Gastrocnemius medialis (tissue), 4 donors: Measurements from ENCODE around the gene RASGRP3. TPM values are rescaled to one million over a fixed set of nuclear protein-coding genes. Genes with fewer than 3 reads are reported as not detected.

ENCODE experiments used
- ATAC-seq, 2 donors: fragments of 150-250 bp; one replicate each; pipeline ENCODE4 v1.9.1; 2016
- DNase-seq, 2 donors: peaks; one replicate each; pipeline ENCODE4 v3.0.0-alpha.2; 2019
- H3K27ac ChIP-seq, 4 donors: fragments of 200-600 bp; sonication (generic); 1 replicate in 1 of 4; 2 replicates in 3 of 4; pipeline ENCODE4 v1.5.1; 2016 to 2018; ENCODE audit warnings: mild to moderate bottlenecking in 2 of 4, moderate library complexity in 1 of 4
- H3K27me3 ChIP-seq, 3 donors: fragments of 200-600 bp; sonication (generic) in 2 of 3; 1 replicate in 1 of 3; 2 replicates in 2 of 3; pipeline versions ENCODE4 v1.5.1 to v1.6.0; 2016 to 2019; ENCODE audit warnings: mild to moderate bottlenecking in 1 of 3, moderate library complexity in 1 of 3
- H3K36me3 ChIP-seq, 2 donors: fragments of 200-600 bp; sonication (generic) in 1 of 2; one replicate each; pipeline ENCODE4 v1.5.1; 2017 to 2018
- H3K4me1 ChIP-seq, 2 donors: fragments of 200-600 bp; sonication (generic) in 1 of 2; one replicate each; pipeline ENCODE4 v1.5.1; 2016 to 2017; ENCODE audit warnings: mild to moderate bottlenecking in 2 of 2
- H3K4me3 ChIP-seq, 4 donors: fragments of 200-600 bp; sonication (generic) in 3 of 4; 1 replicate in 1 of 4; 2 replicates in 3 of 4; pipeline ENCODE4 v1.5.1; 2016 to 2019; ENCODE audit warnings: mild to moderate bottlenecking in 2 of 4
- H3K9me3 ChIP-seq, 3 donors: fragments of 200-600 bp; sonication (generic) in 2 of 3; 1 replicate in 1 of 3; 2 replicates in 2 of 3; pipeline ENCODE4 v1.5.1; 2016 to 2019
- POLR2A ChIP-seq, 2 donors: fragments of 450-650 bp; IDR thresholded peaks; one replicate each; pipeline ENCODE4 v1.6.1; 2017; ENCODE audit warnings: antibody characterized with exemption in 2 of 2, mild to moderate bottlenecking in 2 of 2, moderate library complexity in 2 of 2
- in situ Hi-C, 4 donors: fragments of 200-750 bp; cut with MboI; loops; one replicate each; pipeline versions ENCODE4 v1.15.0 to v1.8.0; 2017; ENCODE audit warnings: low sequenced_read_pairs in 4 of 4
- intact Hi-C: fragments of 100-400 bp; cut with DNase I; formaldehyde crosslinking; loops from one replicate; pipeline ENCODE4 v1.15.1; 2023; ENCODE audit warnings: low total_unique reads
- total RNA-seq, 4 donors: library from RNA; depleted of rRNA; stranded (reverse); fragments of >200 nt; gene quantifications; one replicate each; pipeline versions ENCODE4 v1.1.0 to v1.2.3, GENCODE V29; 2016
- TF ChIP-seq, protein P1 (sequence below), 5 experiments: fragments of 450-650 bp in 3 of 5; fragments of 200-600 bp in 2 of 5; sonication (generic) in 2 of 5; IDR thresholded peaks in 4 of 5; conservative IDR thresholded peaks in 1 of 5; 1 replicate in 4 of 5; 2 replicates in 1 of 5; pipeline ENCODE4 v1.5.1; 2016 to 2019; ENCODE audit warnings: antibody characterized with exemption in 5 of 5, mild to moderate bottlenecking in 3 of 5, moderate library complexity in 3 of 5

RASGRP3 gene
- total RNA-seq, 4 donors from 2014 or later: 10.0 to 22.5 (median 12.1) TPM

DNA sequence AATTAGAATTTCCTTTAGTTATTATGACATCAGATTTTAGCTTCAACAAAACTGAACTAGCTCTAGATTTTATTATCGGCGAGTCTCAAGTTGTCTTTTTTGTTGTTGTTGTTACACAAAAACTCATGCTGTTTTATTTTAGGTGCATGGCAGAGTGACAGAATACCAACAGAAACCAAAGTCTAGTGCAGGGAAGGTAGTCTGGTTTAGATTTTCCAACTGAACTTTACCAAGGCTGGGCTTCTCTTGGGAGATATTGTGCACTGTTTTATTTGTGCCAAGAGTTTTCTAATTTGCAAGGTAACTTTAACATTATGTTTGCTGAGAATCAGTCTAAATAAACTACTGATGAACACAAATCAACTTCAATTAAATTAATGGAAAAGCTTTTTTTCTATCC, 43.6 kb upstream of the RASGRP3 start:
- intact Hi-C loops (no loop called here), in situ Hi-C loops (no loop called here)
- H3K36me3 ChIP-seq: no peaks in the 10 kb centered on the region
- no peaks in the 10 kb centered on the region for H3K27me3 ChIP-seq
- DNase-seq (no peak), ATAC-seq (no peak)
- H3K4me1 ChIP-seq: peaks cover 8 to 9% of the 10 kb centered on the region in 2 donors
- no peaks in the 10 kb centered on the region for H3K9me3 ChIP-seq
- no peak for TF ChIP-seq POLR2A (IDR thresholded peaks at IDR 0.05)
- TF ChIP-seq, protein P1, sequence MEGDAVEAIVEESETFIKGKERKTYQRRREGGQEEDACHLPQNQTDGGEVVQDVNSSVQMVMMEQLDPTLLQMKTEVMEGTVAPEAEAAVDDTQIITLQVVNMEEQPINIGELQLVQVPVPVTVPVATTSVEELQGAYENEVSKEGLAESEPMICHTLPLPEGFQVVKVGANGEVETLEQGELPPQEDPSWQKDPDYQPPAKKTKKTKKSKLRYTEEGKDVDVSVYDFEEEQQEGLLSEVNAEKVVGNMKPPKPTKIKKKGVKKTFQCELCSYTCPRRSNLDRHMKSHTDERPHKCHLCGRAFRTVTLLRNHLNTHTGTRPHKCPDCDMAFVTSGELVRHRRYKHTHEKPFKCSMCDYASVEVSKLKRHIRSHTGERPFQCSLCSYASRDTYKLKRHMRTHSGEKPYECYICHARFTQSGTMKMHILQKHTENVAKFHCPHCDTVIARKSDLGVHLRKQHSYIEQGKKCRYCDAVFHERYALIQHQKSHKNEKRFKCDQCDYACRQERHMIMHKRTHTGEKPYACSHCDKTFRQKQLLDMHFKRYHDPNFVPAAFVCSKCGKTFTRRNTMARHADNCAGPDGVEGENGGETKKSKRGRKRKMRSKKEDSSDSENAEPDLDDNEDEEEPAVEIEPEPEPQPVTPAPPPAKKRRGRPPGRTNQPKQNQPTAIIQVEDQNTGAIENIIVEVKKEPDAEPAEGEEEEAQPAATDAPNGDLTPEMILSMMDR (IDR thresholded peaks at IDR 0.05 in 4 of 5, conservative IDR thresholded peaks at IDR 0.05 in 1 of 5): no peak
- H3K4me3 ChIP-seq: no peak overlapping the region
- no peak overlapping the region for H3K27ac ChIP-seq

DNA sequence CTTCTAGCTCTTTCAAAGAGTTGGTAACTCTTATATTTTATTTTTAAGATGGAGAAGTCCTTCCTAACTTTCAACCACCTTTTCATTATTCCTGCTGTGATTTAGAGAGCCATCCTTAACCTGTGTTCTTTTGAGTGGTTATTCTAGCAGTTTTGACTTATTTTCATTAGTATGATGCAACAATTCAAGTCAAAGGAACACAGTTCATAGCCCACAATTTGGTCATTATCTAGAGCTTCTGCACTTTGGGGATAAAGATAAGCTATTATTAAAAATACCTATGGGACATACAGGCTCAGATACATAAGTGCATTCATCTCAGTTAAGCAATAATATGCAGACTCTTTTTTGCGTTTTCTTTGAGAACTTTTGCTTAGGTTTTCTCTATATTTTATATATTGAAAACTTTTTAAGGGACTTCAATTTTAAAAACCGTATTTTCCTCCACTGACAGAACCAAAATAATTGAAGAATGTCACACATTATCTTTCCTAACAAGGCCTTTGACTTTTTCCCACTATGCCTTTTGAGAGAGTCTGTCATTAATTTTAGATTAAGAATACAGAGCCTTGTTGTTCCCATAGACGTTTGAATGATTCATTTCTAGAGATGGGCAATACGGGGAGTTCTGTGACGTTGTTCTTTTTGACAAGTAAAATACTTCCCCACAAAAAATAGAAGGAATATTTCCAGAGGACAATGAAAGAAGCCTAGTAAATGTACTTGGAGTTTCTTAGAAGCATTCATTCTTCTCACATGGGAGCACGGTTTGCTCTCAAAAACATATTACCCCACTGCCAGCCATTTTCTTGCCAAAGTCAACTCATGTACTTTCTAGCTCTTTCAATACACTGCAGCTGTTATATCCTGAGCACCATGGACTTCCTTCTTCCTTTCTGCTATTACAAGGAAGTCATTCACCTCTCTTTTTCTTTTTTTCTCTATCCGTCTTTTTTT, 42.9 kb upstream of the RASGRP3 start:
- ATAC-seq (peak in 1 of 2 donors; percentile 42), DNase-seq (no peak)
- Histone ChIP-seq H3K27ac (no peak overlapping the region), H3K9me3 (no peaks in the 10 kb centered on the region), H3K4me3 (no peak overlapping the region), H3K27me3 (no peaks in the 10 kb centered on the region), H3K36me3 (no peaks in the 10 kb centered on the region), H3K4me1 (peaks cover 8 to 9% of the 10 kb centered on the region in 2 donors)
- TF ChIP-seq, protein P1 (IDR thresholded peaks at IDR 0.05 in 4 of 5, conservative IDR thresholded peaks at IDR 0.05 in 1 of 5): no peak
- no peak for TF ChIP-seq POLR2A (IDR thresholded peaks at IDR 0.05)
- in situ Hi-C loops (no loop called here), intact Hi-C loops (no loop called here)

DNA sequence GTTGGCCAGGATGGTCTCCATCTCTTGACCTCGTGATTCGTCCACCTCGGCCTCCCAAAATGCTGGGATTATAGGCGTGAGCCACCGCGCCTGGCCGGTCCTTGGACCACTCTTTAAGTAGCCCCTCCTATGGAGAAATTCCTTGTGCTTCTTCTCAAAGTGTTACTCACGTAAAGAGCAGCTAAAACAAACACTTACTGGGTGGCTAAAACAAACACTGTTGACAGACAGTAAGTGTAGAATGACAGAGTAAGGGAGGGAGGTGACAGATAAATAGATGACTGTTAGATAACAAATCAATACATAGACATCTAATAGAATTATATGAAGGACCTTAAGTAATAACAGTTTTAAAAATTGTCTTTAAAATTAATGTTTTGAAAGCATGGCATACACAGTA, 40.9 kb upstream of the RASGRP3 start:
- Histone ChIP-seq H3K9me3 (no peaks in the 10 kb centered on the region), H3K4me1 (peaks cover 8 to 9% of the 10 kb centered on the region in 2 donors), H3K4me3 (no peak overlapping the region), H3K27me3 (no peaks in the 10 kb centered on the region), H3K27ac (no peak overlapping the region), H3K36me3 (no peaks in the 10 kb centered on the region)
- in situ Hi-C loops (no loop called here), intact Hi-C loops (no loop called here)
- no peak for TF ChIP-seq POLR2A (IDR thresholded peaks at IDR 0.05)
- TF ChIP-seq, protein P1 (IDR thresholded peaks at IDR 0.05 in 4 of 5, conservative IDR thresholded peaks at IDR 0.05 in 1 of 5): no peak
- ATAC-seq (no peak), DNase-seq (no peak)

DNA sequence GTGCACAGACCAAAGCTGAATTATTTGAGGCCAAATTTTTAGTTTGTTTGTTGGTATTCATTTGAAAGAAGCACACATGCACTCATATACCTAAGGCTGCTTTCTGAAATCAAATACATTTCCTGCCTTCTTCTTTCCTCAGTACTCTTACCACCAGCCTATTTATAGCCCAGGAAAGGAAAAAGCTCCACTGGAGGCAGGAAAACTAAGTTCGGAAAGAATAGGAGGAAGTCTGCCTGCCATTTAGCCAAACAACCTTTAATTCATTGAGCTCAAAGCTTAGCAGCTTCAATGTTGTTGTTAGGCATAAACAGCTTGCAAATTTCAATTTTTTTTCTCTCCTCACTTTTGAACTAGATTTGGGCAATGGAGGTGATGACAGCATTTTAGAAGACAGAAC, 40.4 kb upstream of the RASGRP3 start:
- intact Hi-C loops (no loop called here), in situ Hi-C loops (no loop called here)
- Histone ChIP-seq H3K27me3 (no peaks in the 10 kb centered on the region), H3K4me1 (peaks cover 8 to 9% of the 10 kb centered on the region in 2 donors), H3K27ac (peak overlapping the region in 2 of 4 donors; percentile 65 to 70), H3K9me3 (no peaks in the 10 kb centered on the region), H3K36me3 (no peaks in the 10 kb centered on the region), H3K4me3 (peak overlapping the region; percentile 8 to 34 (median 24))
- DNase-seq (no peak), ATAC-seq (peak; percentile 40 to 64)
- TF ChIP-seq, protein P1 (IDR thresholded peaks at IDR 0.05 in 4 of 5, conservative IDR thresholded peaks at IDR 0.05 in 1 of 5): no peak
